Keratinocyte (primary cell): ENCODE measurements around the gene DENND1A. TPM values are rescaled to one million over a fixed set of nuclear protein-coding genes. Genes with fewer than 3 reads are reported as not detected.

ENCODE experiments used
- DNase-seq: peaks from one replicate; pipeline ENCODE4 v3.0.0-alpha.2; 2011; ENCODE audit warnings: low read depth, missing footprints, low spot score
- FAIRE-seq: peaks from 2 replicates; lab custom pipeline; 2011; peaks lifted over from hg19 to GRCh38; lab: Jason Lieb, UNC
- H2AFZ ChIP-seq: 2 replicates; pipeline ENCODE4 v1.6.0; 2012; ENCODE audit warnings: low read length, control low read depth, inconsistent platforms; ENCODE audit not compliant: control insufficient read depth
- H3K27ac ChIP-seq: 2 replicates; pipeline ENCODE4 v1.5.1; 2011; ENCODE audit warnings: low read length; ENCODE audit not compliant: control insufficient read depth, insufficient read depth
- H3K27me3 ChIP-seq: 3 replicates; pipeline ENCODE4 v1.6.0; 2011; ENCODE audit warnings: low read length; ENCODE audit not compliant: control insufficient read depth, insufficient read depth; ENCODE audit errors: extremely low read depth
- H3K36me3 ChIP-seq, 2 experiments: 2 replicates in 1 of 2; 3 replicates in 1 of 2; pipeline ENCODE4 v1.5.1; 2011; ENCODE audit warnings: low read length in 2 of 2, mild to moderate bottlenecking in 1 of 2; ENCODE audit not compliant: control insufficient read depth in 2 of 2, insufficient read depth in 2 of 2; ENCODE audit errors: extremely low read depth in 1 of 2
- H3K4me1 ChIP-seq: 3 replicates; pipeline ENCODE4 v1.5.1; 2011; ENCODE audit warnings: low read length; ENCODE audit not compliant: control insufficient read depth, insufficient read depth; ENCODE audit errors: extremely low read depth
- H3K4me2 ChIP-seq: 3 replicates; pipeline ENCODE4 v1.6.0; 2011; ENCODE audit warnings: low read depth, low read length; ENCODE audit not compliant: control insufficient read depth, insufficient read depth; ENCODE audit errors: extremely low read depth
- H3K4me3 ChIP-seq, 3 experiments: fragments of 200-600 bp in 1 of 3; sonication (generic) in 1 of 3; 2 replicates in 2 of 3; 3 replicates in 1 of 3; pipeline ENCODE4 v1.5.1; 2011 to 2016; ENCODE audit warnings: low read length in 3 of 3, mild to moderate bottlenecking in 3 of 3, control low read depth in 2 of 3, inconsistent platforms in 1 of 3, low read depth in 1 of 3, mixed read lengths in 1 of 3, mixed run types in 1 of 3, moderate library complexity in 1 of 3; ENCODE audit not compliant: control insufficient read depth in 2 of 3, insufficient read depth in 2 of 3; ENCODE audit errors: extremely low read depth in 1 of 3
- H3K79me2 ChIP-seq: 2 replicates; pipeline ENCODE4 v1.6.0; 2012; ENCODE audit warnings: low read length; ENCODE audit not compliant: control insufficient read depth, insufficient read depth
- H3K9ac ChIP-seq: 3 replicates; pipeline ENCODE4 v1.6.0; 2011; ENCODE audit warnings: low read length; ENCODE audit not compliant: control insufficient read depth, insufficient read depth; ENCODE audit errors: extremely low read depth
- H3K9me1 ChIP-seq: 3 replicates; pipeline ENCODE4 v1.6.0; 2011; ENCODE audit warnings: low read length; ENCODE audit not compliant: control insufficient read depth, insufficient read depth; ENCODE audit errors: extremely low read depth
- H3K9me3 ChIP-seq: 2 replicates; pipeline ENCODE4 v1.5.1; 2012; ENCODE audit warnings: low read depth, low read length; ENCODE audit not compliant: control insufficient read depth
- H4K20me1 ChIP-seq: 3 replicates; pipeline ENCODE4 v1.6.0; 2011; ENCODE audit warnings: low read length; ENCODE audit not compliant: control insufficient read depth, insufficient read depth; ENCODE audit errors: extremely low read depth
- EZH2 ChIP-seq: IDR thresholded peaks from one replicate; pipeline ENCODE4 v1.6.1; 2012; ENCODE audit warnings: inconsistent platforms, mild to moderate bottlenecking, low read length, moderate library complexity
- dilution Hi-C: fragments of 300-500 bp; cut with MboI; formaldehyde crosslinking; loops from one replicate; pipeline ENCODE4 v1.7.0; 2020; ENCODE audit warnings: low sequenced_read_pairs; ENCODE audit not compliant: extremely low pct_ligation_motif_present
- polyA plus RNA-seq, 5 experiments: library from polyadenylated mRNA; depleted of rRNA in 3 of 5; stranded (reverse) in 3 of 5; stranded (forward) in 1 of 5; unstranded in 1 of 5; fragments of >200 nt; gene quantifications; 1 replicate in 1 of 5; 2 replicates in 3 of 5; 3 replicates in 1 of 5; pipeline versions ENCODE4 v1.2.1 to v1.2.3, GENCODE V29; 2011 to 2012; ENCODE audit warnings: missing spikeins in 2 of 5, low read depth in 1 of 5, low replicate concordance in 1 of 5
- TF ChIP-seq, protein P1 (sequence below), 3 experiments: IDR thresholded peaks in 1 of 3; conservative IDR thresholded peaks in 1 of 3; optimal IDR thresholded peaks in 1 of 3; 2 replicates in 2 of 3; 3 replicates in 1 of 3; pipeline versions ENCODE3 to v1.5.1; 2011; ENCODE audit warnings: low read length in 3 of 3, mild to moderate bottlenecking in 3 of 3, moderate library complexity in 2 of 3, control low read depth in 1 of 3, inconsistent platforms in 1 of 3; ENCODE audit not compliant: insufficient read depth in 2 of 3; ENCODE audit errors: extremely low read depth in 1 of 3

Gene DENND1A
- polyA plus RNA-seq, 1 donor (not counting 4 experiments of a cell fraction or from before 2014, with no cell fraction given): 13.0 TPM

GRCh38 chr9:123814496-123814895 lies 115.4 kb downstream of the DENND1A start:
- no peak for FAIRE-seq
- H3K9me3 ChIP-seq: no peaks in the 10 kb centered on the region
- no peak overlapping the region for H3K27ac ChIP-seq
- H3K4me1 ChIP-seq: no peaks in the 10 kb centered on the region
- DNase-seq: no peak
- TF ChIP-seq, protein P1, sequence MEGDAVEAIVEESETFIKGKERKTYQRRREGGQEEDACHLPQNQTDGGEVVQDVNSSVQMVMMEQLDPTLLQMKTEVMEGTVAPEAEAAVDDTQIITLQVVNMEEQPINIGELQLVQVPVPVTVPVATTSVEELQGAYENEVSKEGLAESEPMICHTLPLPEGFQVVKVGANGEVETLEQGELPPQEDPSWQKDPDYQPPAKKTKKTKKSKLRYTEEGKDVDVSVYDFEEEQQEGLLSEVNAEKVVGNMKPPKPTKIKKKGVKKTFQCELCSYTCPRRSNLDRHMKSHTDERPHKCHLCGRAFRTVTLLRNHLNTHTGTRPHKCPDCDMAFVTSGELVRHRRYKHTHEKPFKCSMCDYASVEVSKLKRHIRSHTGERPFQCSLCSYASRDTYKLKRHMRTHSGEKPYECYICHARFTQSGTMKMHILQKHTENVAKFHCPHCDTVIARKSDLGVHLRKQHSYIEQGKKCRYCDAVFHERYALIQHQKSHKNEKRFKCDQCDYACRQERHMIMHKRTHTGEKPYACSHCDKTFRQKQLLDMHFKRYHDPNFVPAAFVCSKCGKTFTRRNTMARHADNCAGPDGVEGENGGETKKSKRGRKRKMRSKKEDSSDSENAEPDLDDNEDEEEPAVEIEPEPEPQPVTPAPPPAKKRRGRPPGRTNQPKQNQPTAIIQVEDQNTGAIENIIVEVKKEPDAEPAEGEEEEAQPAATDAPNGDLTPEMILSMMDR (optimal IDR thresholded peaks at IDR 0.05 in 1 of 3, IDR thresholded peaks at IDR 0.05 in 1 of 3, conservative IDR thresholded peaks at IDR 0.05 in 1 of 3; ENCODE audit: extremely low read depth in 1 of 3, insufficient read depth in 2 of 3, low read length in 3 of 3): no peak
- no peak for TF ChIP-seq EZH2
- H4K20me1 ChIP-seq: no peaks in the 10 kb centered on the region
- no peaks in the 10 kb centered on the region for H3K36me3 ChIP-seq
- H3K79me2 ChIP-seq: no peaks in the 10 kb centered on the region
- no peaks in the 10 kb centered on the region for H3K9me1 ChIP-seq
- no peaks in the 10 kb centered on the region for H3K27me3 ChIP-seq
- no peak overlapping the region for H2AFZ ChIP-seq
- H3K4me3 ChIP-seq: no peak overlapping the region
- no peak overlapping the region for H3K9ac ChIP-seq
- H3K4me2 ChIP-seq: no peak overlapping the region
- dilution Hi-C loops: no loop called here

GRCh38 chr9:123812984-123813383 lies 116.9 kb downstream of the DENND1A start:
- Histone ChIP-seq H3K79me2 (no peaks in the 10 kb centered on the region), H3K4me2 (no peak overlapping the region), H3K9ac (no peak overlapping the region), H3K27me3 (no peaks in the 10 kb centered on the region), H3K4me1 (no peaks in the 10 kb centered on the region), H4K20me1 (no peaks in the 10 kb centered on the region), H3K4me3 (no peak overlapping the region), H3K36me3 (no peaks in the 10 kb centered on the region), H3K9me3 (no peaks in the 10 kb centered on the region), H3K9me1 (no peaks in the 10 kb centered on the region), H2AFZ (no peak overlapping the region), H3K27ac (no peak overlapping the region)
- DNase-seq (no peak), FAIRE-seq (no peak)
- TF ChIP-seq, protein P1 (optimal IDR thresholded peaks at IDR 0.05 in 1 of 3, IDR thresholded peaks at IDR 0.05 in 1 of 3, conservative IDR thresholded peaks at IDR 0.05 in 1 of 3; ENCODE audit: extremely low read depth in 1 of 3, insufficient read depth in 2 of 3, low read length in 3 of 3): no peak
- no peak for TF ChIP-seq EZH2
- dilution Hi-C loops: no loop called here
